CD4-positive, alpha-beta T cell (primary cell): Measurements from ENCODE around the gene RAD17. TPM values are rescaled to one million over a fixed set of nuclear protein-coding genes. Genes with fewer than 3 reads are reported as not detected.
"Not testable (repeated sequence)": the region's sequence is repeated elsewhere in the genome, so short reads cannot be mapped to it uniquely, and the experiment has no call there.

Source experiments
- ATAC-seq: fragments of 200-7000 bp; cut with Tn5 transposase; one replicate; pipeline ENCODE4 v1.10.0; 2022; ENCODE audit warnings: mild to moderate bottlenecking; ENCODE audit not compliant: poor library complexity
- CTCF ChIA-PET: fragments of 350-600 bp; sonication (Branson Sonifier 250); formaldehyde crosslinking; loops from one replicate; lab custom pipeline; 2021; ENCODE audit warnings: antibody characterized with exemption, inconsistent platforms; lab: Charles Lee
- POLR2A ChIA-PET: fragments of 350-600 bp; sonication (Branson Sonifier 250); formaldehyde crosslinking; loops from one replicate; lab custom pipeline; 2021; ENCODE audit warnings: antibody characterized with exemption, inconsistent platforms; lab: Charles Lee
- DNase-seq, 14 experiments: peaks; one replicate each; pipeline ENCODE4 v3.0.0-alpha.2; 2013 to 2020; ENCODE audit warnings: mixed read lengths in 2 of 14
- H3K27ac ChIP-seq, 2 donors: one replicate each; pipeline versions ENCODE4 v1.5.1 to v1.7.0; 2013; ENCODE audit warnings: low read length in 2 of 2, low read depth in 1 of 2, mild to moderate bottlenecking in 1 of 2
- H3K27me3 ChIP-seq, 2 experiments: 1 replicate in 1 of 2; 2 replicates in 1 of 2; pipeline versions ENCODE4 v1.6.1 to v1.7.0; 2013; ENCODE audit warnings: low read length in 2 of 2, control low read depth in 1 of 2, mild to moderate bottlenecking in 1 of 2, moderate library complexity in 1 of 2; ENCODE audit not compliant: insufficient read depth in 2 of 2, control insufficient read depth in 1 of 2
- H3K36me3 ChIP-seq: one replicate; pipeline ENCODE4 v1.6.1; 2013; ENCODE audit warnings: low read length, control low read depth; ENCODE audit not compliant: insufficient read depth
- H3K4me1 ChIP-seq: one replicate; pipeline ENCODE4 v1.6.1; 2013; ENCODE audit warnings: low read length, control low read depth; ENCODE audit not compliant: insufficient read depth
- H3K4me3 ChIP-seq: one replicate; pipeline ENCODE4 v1.5.1; 2013; ENCODE audit warnings: mild to moderate bottlenecking, low read length, moderate library complexity
- H3K9me3 ChIP-seq, 2 experiments: 1 replicate in 1 of 2; 2 replicates in 1 of 2; pipeline versions ENCODE4 v1.6.1 to v1.7.0; 2013; ENCODE audit warnings: low read length in 2 of 2, mild to moderate bottlenecking in 2 of 2, control low read depth in 1 of 2, moderate library complexity in 1 of 2; ENCODE audit not compliant: control insufficient read depth in 1 of 2, insufficient read depth in 1 of 2
- H3K27ac Mint-ChIP-seq: one replicate; pipeline ENCODE4 v1.8.0; 2020; ENCODE audit warnings: mixed read lengths
- H3K27me3 Mint-ChIP-seq: one replicate; pipeline ENCODE4 v1.8.0; 2021; ENCODE audit warnings: mixed read lengths
- H3K36me3 Mint-ChIP-seq: one replicate; pipeline ENCODE4 v1.8.0; 2021; ENCODE audit warnings: low read depth, mixed read lengths
- H3K4me1 Mint-ChIP-seq: one replicate; pipeline ENCODE4 v1.8.0; 2021; ENCODE audit warnings: low read depth, mixed read lengths
- H3K4me3 Mint-ChIP-seq: one replicate; pipeline ENCODE4 v1.8.0; 2020; ENCODE audit warnings: mild to moderate bottlenecking, mixed read lengths
- H3K9me3 Mint-ChIP-seq: one replicate; pipeline ENCODE4 v1.8.0; 2020; ENCODE audit warnings: mixed read lengths
- intact Hi-C, 2 experiments: fragments of 100-400 bp; cut with DNase I in 1 of 2; cut with micrococcal nuclease in 1 of 2; formaldehyde crosslinking; loops; one replicate each; pipeline versions ENCODE4 v1.15.1 to v1.9.0; 2023 to 2025; cut with DNase I, micrococcal nuclease
- total RNA-seq, 174 experiments: library from RNA in 2 of 174; stranded (reverse) in 2 of 174; gene quantifications; one replicate each; pipeline ENCODE4 v1.2.3 and lab custom pipeline; 2021 to 2026
- TF ChIP-seq, protein P1 (sequence below): fragments of 200-600 bp; IDR thresholded peaks from one replicate; pipeline ENCODE4 v1.8.0; 2022; ENCODE audit warnings: antibody characterized with exemption, mild to moderate bottlenecking

Gene RAD17
- total RNA-seq, 2 experiments from 2014 or later: 15.7 to 19.1 TPM

DNA sequence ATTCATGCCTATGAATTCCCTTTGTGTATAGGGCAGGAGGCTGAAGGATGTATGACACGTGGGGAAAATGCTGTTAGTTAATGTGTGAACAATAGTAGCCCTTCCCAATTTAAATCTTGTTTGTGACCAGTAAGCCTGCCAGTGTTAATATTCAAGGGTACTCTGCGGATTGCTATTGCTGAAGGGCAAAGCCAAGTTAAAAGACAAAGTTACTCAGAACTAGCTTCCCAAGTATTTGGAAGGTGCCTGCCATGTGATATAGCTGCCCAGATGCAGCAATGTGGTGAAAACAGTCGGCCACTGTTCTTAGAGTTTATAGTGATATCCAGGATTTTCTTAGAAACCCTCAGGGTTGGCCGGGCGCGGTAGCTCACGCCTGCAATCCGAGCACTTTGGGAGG lies 79.9 kb downstream of the RAD17 start:
- no peak for ATAC-seq
- Mint-ChIP-seq H3K4me1 (no peaks in the 10 kb centered on the region), H3K36me3 (no peaks in the 10 kb centered on the region), H3K27me3 (no peaks in the 10 kb centered on the region), H3K27ac (no peak overlapping the region), H3K4me3 (no peak overlapping the region), H3K9me3 (no peaks in the 10 kb centered on the region)
- POLR2A ChIA-PET: no interaction called here
- DNase-seq: no peak
- intact Hi-C loops: no loop called here
- Histone ChIP-seq H3K4me3 (no peak overlapping the region), H3K27ac (no peak overlapping the region), H3K4me1 (no peaks in the 10 kb centered on the region), H3K27me3 (no peaks in the 10 kb centered on the region), H3K36me3 (no peaks in the 10 kb centered on the region), H3K9me3 (no peaks in the 10 kb centered on the region)
- CTCF ChIA-PET: no interaction called here
- TF ChIP-seq, protein P1, sequence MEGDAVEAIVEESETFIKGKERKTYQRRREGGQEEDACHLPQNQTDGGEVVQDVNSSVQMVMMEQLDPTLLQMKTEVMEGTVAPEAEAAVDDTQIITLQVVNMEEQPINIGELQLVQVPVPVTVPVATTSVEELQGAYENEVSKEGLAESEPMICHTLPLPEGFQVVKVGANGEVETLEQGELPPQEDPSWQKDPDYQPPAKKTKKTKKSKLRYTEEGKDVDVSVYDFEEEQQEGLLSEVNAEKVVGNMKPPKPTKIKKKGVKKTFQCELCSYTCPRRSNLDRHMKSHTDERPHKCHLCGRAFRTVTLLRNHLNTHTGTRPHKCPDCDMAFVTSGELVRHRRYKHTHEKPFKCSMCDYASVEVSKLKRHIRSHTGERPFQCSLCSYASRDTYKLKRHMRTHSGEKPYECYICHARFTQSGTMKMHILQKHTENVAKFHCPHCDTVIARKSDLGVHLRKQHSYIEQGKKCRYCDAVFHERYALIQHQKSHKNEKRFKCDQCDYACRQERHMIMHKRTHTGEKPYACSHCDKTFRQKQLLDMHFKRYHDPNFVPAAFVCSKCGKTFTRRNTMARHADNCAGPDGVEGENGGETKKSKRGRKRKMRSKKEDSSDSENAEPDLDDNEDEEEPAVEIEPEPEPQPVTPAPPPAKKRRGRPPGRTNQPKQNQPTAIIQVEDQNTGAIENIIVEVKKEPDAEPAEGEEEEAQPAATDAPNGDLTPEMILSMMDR: no peak

DNA sequence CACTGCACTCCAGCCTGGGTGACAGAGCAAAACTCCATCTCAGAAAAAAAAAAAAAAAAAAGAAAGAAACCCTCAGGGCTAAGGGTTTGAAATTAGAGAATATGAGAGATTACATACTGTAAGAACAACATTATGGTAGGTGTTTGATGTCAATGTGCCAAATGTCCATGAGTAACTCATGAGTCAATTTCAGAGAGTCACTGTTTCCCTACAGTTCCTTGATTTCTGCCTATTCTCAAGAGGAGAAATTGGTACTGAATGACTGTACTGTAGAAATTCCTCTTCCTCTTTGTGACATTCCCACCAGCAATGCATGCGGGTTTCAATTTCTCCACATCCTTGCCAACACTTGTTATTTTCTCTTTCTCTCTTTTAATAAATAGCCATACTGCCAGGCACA lies 80.5 kb downstream of the RAD17 start:
- H3K4me3 ChIP-seq: no peak overlapping the region
- H3K36me3 ChIP-seq: no peaks in the 10 kb centered on the region
- H3K27ac ChIP-seq: no peak overlapping the region
- Mint-ChIP-seq H3K4me1 (no peaks in the 10 kb centered on the region), H3K27me3 (no peaks in the 10 kb centered on the region), H3K9me3 (no peaks in the 10 kb centered on the region), H3K27ac (no peak overlapping the region), H3K4me3 (no peak overlapping the region), H3K36me3 (no peaks in the 10 kb centered on the region)
- intact Hi-C loops: no loop called here
- TF ChIP-seq, protein P1: no peak
- H3K9me3 ChIP-seq: no peaks in the 10 kb centered on the region
- ChIA-PET POLR2A (no interaction called here), CTCF (no interaction called here)
- no peaks in the 10 kb centered on the region for H3K27me3 ChIP-seq
- H3K4me1 ChIP-seq: no peaks in the 10 kb centered on the region
- ATAC-seq (no peak), DNase-seq (no peak)

DNA sequence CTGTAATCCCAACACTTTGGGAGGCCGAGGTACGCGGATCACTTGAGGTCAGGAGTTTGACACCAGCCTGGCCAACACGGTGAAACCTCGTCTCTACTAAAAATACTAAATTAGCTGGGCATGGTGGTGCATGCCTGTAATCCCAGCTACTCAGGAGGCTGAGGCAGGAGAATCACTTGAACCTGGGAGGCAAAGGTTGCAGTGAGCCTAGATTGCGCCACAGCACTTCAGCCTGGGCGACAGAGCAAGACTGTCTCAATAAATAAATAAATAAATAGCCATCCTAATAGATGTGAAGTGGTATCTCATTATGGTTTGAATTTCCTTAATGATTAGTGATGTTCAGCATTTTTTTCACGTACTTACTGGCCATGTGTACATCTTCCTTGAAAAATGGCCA lies 80.9 kb downstream of the RAD17 start:
- H3K27ac ChIP-seq, H3K9me3 Mint-ChIP-seq, H3K27ac Mint-ChIP-seq, H3K27me3 Mint-ChIP-seq, H3K4me3 ChIP-seq, H3K27me3 ChIP-seq, ATAC-seq, intact Hi-C loops, H3K4me1 Mint-ChIP-seq, DNase-seq, H3K9me3 ChIP-seq, CTCF ChIA-PET, H3K4me1 ChIP-seq, H3K4me3 Mint-ChIP-seq, H3K36me3 Mint-ChIP-seq, POLR2A ChIA-PET, H3K36me3 ChIP-seq: not testable (repeated sequence)

DNA sequence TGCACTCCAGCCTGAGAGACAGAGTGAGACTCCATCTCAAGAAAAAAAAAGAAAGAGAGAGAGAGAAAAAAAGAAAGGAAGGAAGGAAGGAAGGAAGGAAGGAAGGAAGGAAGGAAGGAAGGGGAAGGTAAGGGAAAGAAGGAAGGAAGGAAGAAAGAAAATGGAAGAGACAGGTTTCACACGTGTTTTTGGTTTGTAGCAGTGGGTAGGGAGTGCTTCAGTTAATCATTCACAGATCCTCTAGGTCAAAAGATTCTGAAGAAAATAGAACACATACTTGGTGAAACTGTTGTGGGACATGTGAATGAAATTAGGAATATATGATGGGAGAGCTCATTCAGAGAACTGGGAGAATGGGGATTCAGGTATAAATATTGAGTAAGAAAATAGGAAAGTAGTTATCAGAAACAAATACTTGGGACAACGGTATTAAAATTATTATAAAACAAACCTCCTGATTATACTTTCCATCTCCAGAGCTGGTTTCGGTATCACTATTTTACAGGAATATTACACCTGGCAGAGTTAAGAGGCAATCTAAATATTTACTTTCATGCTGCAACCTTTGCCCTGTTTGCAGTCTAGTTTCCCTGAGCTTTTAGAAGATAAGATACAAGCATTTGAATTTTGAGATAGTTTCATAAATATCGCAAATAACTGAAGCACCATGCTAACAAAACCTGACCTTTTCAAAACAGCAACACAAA lies 82.5 kb downstream of the RAD17 start:
- Histone ChIP-seq H3K4me1 (no peaks in the 10 kb centered on the region), H3K27me3 (no peaks in the 10 kb centered on the region), H3K27ac (no peak overlapping the region), H3K36me3 (no peaks in the 10 kb centered on the region), H3K9me3 (no peaks in the 10 kb centered on the region), H3K4me3 (no peak overlapping the region)
- Mint-ChIP-seq H3K27me3 (no peaks in the 10 kb centered on the region), H3K27ac (no peak overlapping the region), H3K36me3 (no peaks in the 10 kb centered on the region), H3K4me1 (no peaks in the 10 kb centered on the region), H3K9me3 (no peaks in the 10 kb centered on the region), H3K4me3 (no peak overlapping the region)
- no peak for DNase-seq
- ATAC-seq: no peak
- POLR2A ChIA-PET: no interaction called here
- intact Hi-C loops: no loop called here
- TF ChIP-seq, protein P1: no peak
- CTCF ChIA-PET: no interaction called here

DNA sequence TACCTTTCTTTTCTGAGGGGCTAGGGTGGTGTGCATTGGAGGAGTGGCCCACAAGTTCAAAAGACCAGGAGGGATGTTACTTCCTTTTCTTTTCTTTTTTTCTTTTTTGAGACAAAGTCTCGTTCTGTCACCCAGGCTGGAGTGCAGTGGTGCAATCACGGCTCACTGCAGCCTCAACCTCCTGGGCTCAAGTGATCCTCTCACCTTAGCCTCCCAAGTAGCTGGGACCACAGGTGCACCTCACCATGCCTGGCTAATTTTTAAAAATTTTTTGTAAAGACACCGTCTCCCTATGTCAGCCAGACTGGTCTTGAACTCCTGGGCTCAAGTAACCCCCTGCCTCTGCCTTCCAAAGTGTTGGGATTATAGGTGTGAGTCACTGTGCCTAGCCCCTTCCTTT lies 83.9 kb downstream of the RAD17 start:
- H3K27ac Mint-ChIP-seq, intact Hi-C loops, ATAC-seq, H3K27ac ChIP-seq, H3K9me3 ChIP-seq, H3K27me3 Mint-ChIP-seq, H3K4me3 ChIP-seq, H3K9me3 Mint-ChIP-seq, H3K4me1 ChIP-seq, H3K36me3 Mint-ChIP-seq, CTCF ChIA-PET, H3K27me3 ChIP-seq, DNase-seq, H3K4me3 Mint-ChIP-seq, H3K4me1 Mint-ChIP-seq, H3K36me3 ChIP-seq: not testable (repeated sequence)
- POLR2A ChIA-PET: interaction anchor here (0.7 kb wide), 1 partner anchor 143 kb away, joined by 3 read pairs; no protein-coding TSS in a partner anchor
